GM12892 (cell line): Measurements from ENCODE around the gene SIK3.
A peak's percentile ranks its signal among the peaks of the same experiment; 100 is the strongest.

Experiments
- DNase-seq: peaks from one replicate; pipeline ENCODE4 v3.0.0; 2011; ENCODE audit not compliant: insufficient read length
- FAIRE-seq: peaks from 2 replicates; lab custom pipeline; 2011; peaks lifted over from hg19 to GRCh38; lab: Jason Lieb, UNC
- POLR2A ChIP-seq: IDR thresholded peaks from 2 replicates; pipeline ENCODE4 v1.6.1; 2011; ENCODE audit warnings: low read depth, low read length, control low read depth
- POLR2AphosphoS5 ChIP-seq: IDR thresholded peaks from 2 replicates; pipeline ENCODE4 v1.6.1; 2011; ENCODE audit warnings: low read depth, low read length, control low read depth
- TAF1 ChIP-seq: IDR thresholded peaks from 2 replicates; pipeline ENCODE4 v1.6.1; 2011; ENCODE audit warnings: low read depth, mild to moderate bottlenecking, control low read depth, low read length, borderline replicate concordance

The SIK3 gene

GRCh38 chr11:116955949-116956348, 142.3 kb downstream of the SIK3 start:
- TF ChIP-seq POLR2A (no peak), TAF1 (no peak), POLR2AphosphoS5 (no peak)
- FAIRE-seq (no peak), DNase-seq (no peak)

GRCh38 chr11:116955548-116955947, 142.7 kb downstream of the SIK3 start:
- TF ChIP-seq POLR2AphosphoS5 = no peak
- TF ChIP-seq POLR2A = no peak
- no peak for TF ChIP-seq TAF1
- DNase-seq (no peak), FAIRE-seq (no peak)

- TF ChIP-seq TAF1 = no peak
- TF ChIP-seq POLR2A = no peak
- no peak for TF ChIP-seq POLR2AphosphoS5
- DNase-seq (no peak), FAIRE-seq (peak; percentile 69)
These were observed 144.5 kb downstream of the SIK3 start for GRCh38 chr11:116953530-116954285.

- no peak for DNase-seq
- no peak for FAIRE-seq
- TF ChIP-seq POLR2A (no peak), TAF1 (no peak), POLR2AphosphoS5 (no peak)
These were observed 146.5 kb downstream of the SIK3 start for GRCh38 chr11:116951762-116952161.

GRCh38 chr11:116950210-116950609, 148.0 kb downstream of the SIK3 start:
- no peak for DNase-seq
- no peak for TF ChIP-seq POLR2AphosphoS5
- no peak for TF ChIP-seq POLR2A
- no peak for TF ChIP-seq TAF1
- FAIRE-seq = peak; percentile 36

GRCh38 chr11:116948391-116948790, 149.8 kb downstream of the SIK3 start:
- FAIRE-seq = no peak
- DNase-seq = no peak
- TF ChIP-seq POLR2AphosphoS5 (no peak), TAF1 (no peak), POLR2A (no peak)

- TF ChIP-seq POLR2AphosphoS5 (no peak), TAF1 (no peak), POLR2A (no peak)
- no peak for FAIRE-seq
- no peak for DNase-seq
These were observed 151.8 kb downstream of the SIK3 start for GRCh38 chr11:116946414-116946813.

- FAIRE-seq (no peak), DNase-seq (no peak)
- no peak for TF ChIP-seq TAF1
- TF ChIP-seq POLR2A = no peak
- TF ChIP-seq POLR2AphosphoS5 = no peak
These were observed 158.7 kb downstream of the SIK3 start for GRCh38 chr11:116939499-116939898.

- FAIRE-seq = no peak
- DNase-seq = no peak
- TF ChIP-seq TAF1 (no peak), POLR2A (no peak), POLR2AphosphoS5 (no peak)
These were observed 159.7 kb downstream of the SIK3 start for GRCh38 chr11:116938471-116939070.

GRCh38 chr11:116936754-116937446, 161.3 kb downstream of the SIK3 start:
- no peak for DNase-seq
- no peak for TF ChIP-seq TAF1
- TF ChIP-seq POLR2A = no peak
- TF ChIP-seq POLR2AphosphoS5 = no peak
- no peak for FAIRE-seq

GRCh38 chr11:116935514-116935913, 162.7 kb downstream of the SIK3 start:
- DNase-seq (no peak), FAIRE-seq (no peak)
- TF ChIP-seq TAF1 = no peak
- no peak for TF ChIP-seq POLR2A
- TF ChIP-seq POLR2AphosphoS5 = no peak

GRCh38 chr11:116935089-116935488, 163.1 kb downstream of the SIK3 start:
- no peak for DNase-seq
- no peak for FAIRE-seq
- no peak for TF ChIP-seq TAF1
- no peak for TF ChIP-seq POLR2AphosphoS5

- FAIRE-seq = no peak
- no peak for DNase-seq
- TF ChIP-seq TAF1 (no peak), POLR2AphosphoS5 (no peak), POLR2A (no peak)
These were observed 164.3 kb downstream of the SIK3 start for GRCh38 chr11:116933961-116934360.
